GM12878 (cell line): Measurements from ENCODE around the gene PLEK2. TPM values are rescaled to one million over a fixed set of nuclear protein-coding genes. Genes with fewer than 3 reads are reported as not detected.

Experiments used
- ASH2L ChIP-seq: fragments of 300-600, 200-600 bp; sonication (generic); IDR thresholded peaks from 2 replicates; pipeline ENCODE4 v1.6.1; 2017; ENCODE audit warnings: low read depth, mild to moderate bottlenecking, borderline replicate concordance
- BRCA1 ChIP-seq: IDR thresholded peaks from 2 replicates; pipeline ENCODE4 v1.6.1; 2011; ENCODE audit warnings: low read depth, low read length, improper control_type of control experiment
- CBX5 ChIP-seq: sonication (generic); IDR thresholded peaks from 2 replicates; pipeline ENCODE4 v1.6.1; 2016; ENCODE audit warnings: low read depth, moderate library complexity, mild to moderate bottlenecking, inconsistent platforms
- EP300 ChIP-seq, 2 experiments: fragments of 150-350 bp in 1 of 2; IDR thresholded peaks; 2 replicates each; pipeline ENCODE4 v1.6.1; 2011 to 2012; ENCODE audit warnings: low read depth in 2 of 2, low read length in 2 of 2, borderline replicate concordance in 1 of 2, improper control_type of control experiment in 1 of 2, inconsistent platforms in 1 of 2; ENCODE audit not compliant: control insufficient read depth in 1 of 2
- MTA2 ChIP-seq: fragments of 450-650 bp; IDR thresholded peaks from 2 replicates; pipeline ENCODE4 v1.6.1; 2016; ENCODE audit warnings: low read depth, mild to moderate bottlenecking, moderate library complexity
- POLR2AphosphoS2 ChIP-seq: IDR thresholded peaks from 2 replicates; pipeline ENCODE4 v1.6.1; 2011; ENCODE audit warnings: low read depth, mild to moderate bottlenecking, low read length, improper control_type of control experiment, moderate library complexity
- RELA ChIP-seq: fragments of 450-650 bp; IDR thresholded peaks from 2 replicates; pipeline ENCODE4 v1.8.0; 2014; ENCODE audit warnings: borderline replicate concordance; ENCODE audit not compliant: partially characterized antibody
- STAT3 ChIP-seq: IDR thresholded peaks from 2 replicates; pipeline ENCODE4 v1.6.1; 2011; ENCODE audit warnings: low read depth, low read length, improper control_type of control experiment
- TBL1XR1 ChIP-seq: IDR thresholded peaks from 2 replicates; pipeline ENCODE4 v1.6.1; 2012; ENCODE audit warnings: low read depth, low read length, improper control_type of control experiment
- WRNIP1 ChIP-seq: IDR thresholded peaks from 2 replicates; pipeline ENCODE4 v1.6.1; 2011; ENCODE audit warnings: low read depth, low read length, improper control_type of control experiment, borderline replicate concordance
- ZBTB33 ChIP-seq: fragments of 450-650 bp; IDR thresholded peaks from 2 replicates; pipeline ENCODE4 v1.6.1; 2017; ENCODE audit warnings: mild to moderate bottlenecking
- ZBTB40 ChIP-seq: fragments of 450-650 bp; IDR thresholded peaks from 2 replicates; pipeline ENCODE4 v1.6.1; 2016; ENCODE audit warnings: mild to moderate bottlenecking, moderate library complexity, borderline replicate concordance
- ZNF384 ChIP-seq: IDR thresholded peaks from 2 replicates; pipeline ENCODE4 v1.6.1; 2012; ENCODE audit warnings: low read depth, mild to moderate bottlenecking, low read length, improper control_type of control experiment, borderline replicate concordance
- polyA plus RNA-seq, 11 experiments: library from polyadenylated mRNA; depleted of rRNA in 4 of 11; unstranded in 6 of 11; stranded (reverse) in 5 of 11; fragments of >200 nt; fragmentation: Nextera tagmentation in 4 of 11; fragmentation: Illumina TruSeq in 1 of 11; extraction: Ambion mirVana in 4 of 11; extraction: Trizol in 1 of 11; gene quantifications; 1 replicate in 1 of 11; 2 replicates in 10 of 11; pipeline versions ENCODE4 v1.2.1 to v1.2.3, GENCODE V29; 2011 to 2016; ENCODE audit warnings: inconsistent platforms in 2 of 11, missing spikeins in 2 of 11, low read depth in 1 of 11
- total RNA-seq, 4 experiments: library from RNA; depleted of rRNA in 3 of 4; stranded (reverse); fragments of >200 nt in 3 of 4; fragmentation: Illumina TruSeq in 1 of 4; extraction: Trizol in 1 of 4; gene quantifications; 2 replicates each; pipeline versions ENCODE4 v1.2.1 to v1.2.3, GENCODE V29; 2013 to 2021
- TF ChIP-seq, protein P1 (sequence below): fragments of 450-650 bp; IDR thresholded peaks from 2 replicates; pipeline ENCODE4 v1.6.1; 2018; ENCODE audit warnings: mild to moderate bottlenecking, low read depth, moderate library complexity; ENCODE audit not compliant: partially characterized antibody
- TF ChIP-seq, protein P2 (sequence below): fragments of 450-650 bp; IDR thresholded peaks from 2 replicates; pipeline ENCODE4 v1.6.1; 2016; ENCODE audit warnings: mild to moderate bottlenecking
- TF ChIP-seq, protein P3 (sequence below), 3 experiments: IDR thresholded peaks in 2 of 3; conservative IDR thresholded peaks in 1 of 3; 2 replicates each; pipeline ENCODE4 v1.5.1; 2011; ENCODE audit warnings: low read depth in 3 of 3, low read length in 3 of 3, mild to moderate bottlenecking in 3 of 3, control low read depth in 2 of 3, moderate library complexity in 2 of 3, inconsistent platforms in 1 of 3, mixed read lengths in 1 of 3; ENCODE audit not compliant: control insufficient read depth in 2 of 3, insufficient read depth in 1 of 3; ENCODE audit errors: extremely low read depth in 1 of 3

The PLEK2 gene
- total and polyA plus RNA-seq, 10 of the 15 experiments (the other 5 are each of a cell fraction or from before 2014, with no cell fraction given): 0.08 to 0.20 TPM; not detected in 8

DNA sequence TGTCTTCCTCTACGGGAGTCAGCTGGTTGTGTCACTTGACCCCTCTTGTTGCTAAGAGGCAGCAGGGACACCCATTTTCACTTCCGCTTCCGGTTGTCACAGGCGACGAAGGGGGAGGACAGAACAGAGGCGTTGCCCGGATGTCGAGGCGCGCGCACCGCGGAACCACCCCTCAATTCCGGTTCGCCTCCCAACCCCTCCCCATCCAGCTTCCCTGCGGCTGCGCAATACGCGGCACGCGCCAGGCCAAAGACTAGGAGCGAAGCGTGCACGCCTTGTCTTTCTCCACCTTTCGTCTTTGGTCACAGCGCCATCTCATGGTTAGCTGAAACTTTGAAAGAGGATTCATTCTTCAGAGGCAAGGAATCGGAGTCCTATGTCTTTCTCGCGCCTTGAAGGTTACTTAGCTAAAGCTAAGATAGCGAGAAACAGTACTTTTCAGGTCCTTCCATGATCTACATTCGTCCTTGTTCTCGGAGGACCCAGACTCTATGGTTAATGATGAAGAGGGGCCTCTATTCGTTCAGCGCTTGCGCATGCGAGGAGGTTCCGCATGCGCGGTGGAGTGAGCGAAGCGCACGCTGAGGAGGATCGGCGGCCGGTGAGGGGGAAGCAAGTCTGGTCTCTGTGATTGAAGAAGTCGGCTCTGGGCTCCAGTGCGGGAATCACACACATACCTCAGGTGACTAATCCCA lies 52.0 kb downstream of the PLEK2 start, which contains the start of the genes ATP6V1D and EIF2S1 (continued):
- TF ChIP-seq ZNF384 (no peak), ASH2L (no peak), MTA2 (0 out of 2 replicates have a peak, but pooled peaks have one; percentile 9), TBL1XR1 (no peak), ZBTB33 (no peak), CBX5 (no peak), STAT3 (no peak), RELA (peak; percentile 8), ZBTB40 (peak; percentile 95), BRCA1 (no peak), POLR2AphosphoS2 (peak; percentile 83; the same call in 1 of the 2 replicates), WRNIP1 (no peak), EP300 (IDR thresholded peaks at IDR 0.05; ENCODE audit: borderline replicate concordance in 1 of 2, control insufficient read depth in 1 of 2, low read depth in 2 of 2, low read length in 2 of 2) (no peak)
- TF ChIP-seq, protein P1, sequence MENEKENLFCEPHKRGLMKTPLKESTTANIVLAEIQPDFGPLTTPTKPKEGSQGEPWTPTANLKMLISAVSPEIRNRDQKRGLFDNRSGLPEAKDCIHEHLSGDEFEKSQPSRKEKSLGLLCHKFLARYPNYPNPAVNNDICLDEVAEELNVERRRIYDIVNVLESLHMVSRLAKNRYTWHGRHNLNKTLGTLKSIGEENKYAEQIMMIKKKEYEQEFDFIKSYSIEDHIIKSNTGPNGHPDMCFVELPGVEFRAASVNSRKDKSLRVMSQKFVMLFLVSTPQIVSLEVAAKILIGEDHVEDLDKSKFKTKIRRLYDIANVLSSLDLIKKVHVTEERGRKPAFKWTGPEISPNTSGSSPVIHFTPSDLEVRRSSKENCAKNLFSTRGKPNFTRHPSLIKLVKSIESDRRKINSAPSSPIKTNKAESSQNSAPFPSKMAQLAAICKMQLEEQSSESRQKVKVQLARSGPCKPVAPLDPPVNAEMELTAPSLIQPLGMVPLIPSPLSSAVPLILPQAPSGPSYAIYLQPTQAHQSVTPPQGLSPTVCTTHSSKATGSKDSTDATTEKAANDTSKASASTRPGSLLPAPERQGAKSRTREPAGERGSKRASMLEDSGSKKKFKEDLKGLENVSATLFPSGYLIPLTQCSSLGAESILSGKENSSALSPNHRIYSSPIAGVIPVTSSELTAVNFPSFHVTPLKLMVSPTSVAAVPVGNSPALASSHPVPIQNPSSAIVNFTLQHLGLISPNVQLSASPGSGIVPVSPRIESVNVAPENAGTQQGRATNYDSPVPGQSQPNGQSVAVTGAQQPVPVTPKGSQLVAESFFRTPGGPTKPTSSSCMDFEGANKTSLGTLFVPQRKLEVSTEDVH: peak; percentile 49
- TF ChIP-seq, protein P2, sequence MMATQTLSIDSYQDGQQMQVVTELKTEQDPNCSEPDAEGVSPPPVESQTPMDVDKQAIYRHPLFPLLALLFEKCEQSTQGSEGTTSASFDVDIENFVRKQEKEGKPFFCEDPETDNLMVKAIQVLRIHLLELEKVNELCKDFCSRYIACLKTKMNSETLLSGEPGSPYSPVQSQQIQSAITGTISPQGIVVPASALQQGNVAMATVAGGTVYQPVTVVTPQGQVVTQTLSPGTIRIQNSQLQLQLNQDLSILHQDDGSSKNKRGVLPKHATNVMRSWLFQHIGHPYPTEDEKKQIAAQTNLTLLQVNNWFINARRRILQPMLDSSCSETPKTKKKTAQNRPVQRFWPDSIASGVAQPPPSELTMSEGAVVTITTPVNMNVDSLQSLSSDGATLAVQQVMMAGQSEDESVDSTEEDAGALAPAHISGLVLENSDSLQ: peak; percentile 85
- TF ChIP-seq, protein P3, sequence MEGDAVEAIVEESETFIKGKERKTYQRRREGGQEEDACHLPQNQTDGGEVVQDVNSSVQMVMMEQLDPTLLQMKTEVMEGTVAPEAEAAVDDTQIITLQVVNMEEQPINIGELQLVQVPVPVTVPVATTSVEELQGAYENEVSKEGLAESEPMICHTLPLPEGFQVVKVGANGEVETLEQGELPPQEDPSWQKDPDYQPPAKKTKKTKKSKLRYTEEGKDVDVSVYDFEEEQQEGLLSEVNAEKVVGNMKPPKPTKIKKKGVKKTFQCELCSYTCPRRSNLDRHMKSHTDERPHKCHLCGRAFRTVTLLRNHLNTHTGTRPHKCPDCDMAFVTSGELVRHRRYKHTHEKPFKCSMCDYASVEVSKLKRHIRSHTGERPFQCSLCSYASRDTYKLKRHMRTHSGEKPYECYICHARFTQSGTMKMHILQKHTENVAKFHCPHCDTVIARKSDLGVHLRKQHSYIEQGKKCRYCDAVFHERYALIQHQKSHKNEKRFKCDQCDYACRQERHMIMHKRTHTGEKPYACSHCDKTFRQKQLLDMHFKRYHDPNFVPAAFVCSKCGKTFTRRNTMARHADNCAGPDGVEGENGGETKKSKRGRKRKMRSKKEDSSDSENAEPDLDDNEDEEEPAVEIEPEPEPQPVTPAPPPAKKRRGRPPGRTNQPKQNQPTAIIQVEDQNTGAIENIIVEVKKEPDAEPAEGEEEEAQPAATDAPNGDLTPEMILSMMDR (IDR thresholded peaks at IDR 0.05 in 2 of 3, conservative IDR thresholded peaks at IDR 0.05 in 1 of 3; ENCODE audit: control insufficient read depth in 2 of 3, extremely low read depth in 1 of 3, insufficient read depth in 1 of 3, low read depth in 3 of 3, low read length in 3 of 3): peak; percentile 94 to 100 (median 96); a peak in 5 of 6 replicates
